ENCODE data around the gene PDS5B.

GRCh38 chr13:32713397-32713796 lies 127.1 kb downstream of the PDS5B start:
- TF ChIP-seq CTCF (IDR thresholded peaks at IDR 0.05) = no peak
- no peak for TF ChIP-seq POLR2A (IDR thresholded peaks at IDR 0.05)
